C4-2B (cell line): ENCODE measurements around the gene PYGL.
A peak's percentile ranks its signal among the peaks of the same experiment; 100 is the strongest.

Experiments used
- H3K27ac ChIP-seq: fragments of 450-650 bp; 2 replicates; pipeline ENCODE4 v1.5.1; 2017
- ZFX ChIP-seq: fragments of 450-650 bp; IDR thresholded peaks from 2 replicates; pipeline ENCODE4 v1.6.1; 2017
- TF ChIP-seq, protein P1 (sequence below): fragments of 450-650 bp; conservative IDR thresholded peaks from 2 replicates; pipeline ENCODE4 v1.5.1; 2017; ENCODE audit warnings: mild to moderate bottlenecking

PYGL gene

DNA sequence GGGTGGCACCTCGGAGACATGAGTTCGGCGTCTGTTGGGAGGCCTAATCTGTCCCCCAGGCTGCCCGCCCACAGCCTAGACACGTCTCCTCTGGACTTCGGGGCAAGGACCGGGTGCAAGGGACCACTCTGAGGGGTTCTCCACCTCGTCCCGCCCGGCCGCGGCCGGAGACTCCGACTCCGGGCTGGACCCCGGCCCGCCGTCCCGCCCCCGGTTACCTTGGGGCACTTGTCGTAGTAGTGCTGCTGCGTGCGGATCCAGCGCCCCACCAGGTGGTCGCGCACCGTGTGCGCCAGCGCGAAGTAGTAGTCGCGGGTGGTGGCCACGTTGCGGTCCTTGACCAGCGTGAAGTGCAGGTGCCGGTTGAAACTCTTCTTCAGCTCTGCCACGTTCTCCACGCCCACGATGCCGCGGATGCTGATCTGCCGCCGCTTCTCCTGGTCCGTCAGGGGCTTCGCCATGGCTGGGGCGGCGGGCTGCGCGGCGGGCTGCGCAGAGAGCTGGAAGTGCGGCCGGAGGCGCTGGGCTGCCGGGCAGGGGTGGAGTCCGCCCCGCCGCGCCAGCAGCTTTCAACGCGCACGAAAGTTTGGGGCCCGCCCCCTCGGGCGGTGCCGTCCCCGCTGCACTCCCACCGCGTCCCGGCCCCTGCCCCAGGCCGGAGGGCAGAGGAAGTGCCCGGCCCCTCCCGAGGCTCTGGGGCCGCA is at the start of gene PYGL:
TSS of gene PYGL (minus strand) at position 541 of the 704 bp plus-strand sequence. CDS start at position 461, 80 bp downstream.
- TF ChIP-seq ZFX = no peak
- TF ChIP-seq, protein P1, sequence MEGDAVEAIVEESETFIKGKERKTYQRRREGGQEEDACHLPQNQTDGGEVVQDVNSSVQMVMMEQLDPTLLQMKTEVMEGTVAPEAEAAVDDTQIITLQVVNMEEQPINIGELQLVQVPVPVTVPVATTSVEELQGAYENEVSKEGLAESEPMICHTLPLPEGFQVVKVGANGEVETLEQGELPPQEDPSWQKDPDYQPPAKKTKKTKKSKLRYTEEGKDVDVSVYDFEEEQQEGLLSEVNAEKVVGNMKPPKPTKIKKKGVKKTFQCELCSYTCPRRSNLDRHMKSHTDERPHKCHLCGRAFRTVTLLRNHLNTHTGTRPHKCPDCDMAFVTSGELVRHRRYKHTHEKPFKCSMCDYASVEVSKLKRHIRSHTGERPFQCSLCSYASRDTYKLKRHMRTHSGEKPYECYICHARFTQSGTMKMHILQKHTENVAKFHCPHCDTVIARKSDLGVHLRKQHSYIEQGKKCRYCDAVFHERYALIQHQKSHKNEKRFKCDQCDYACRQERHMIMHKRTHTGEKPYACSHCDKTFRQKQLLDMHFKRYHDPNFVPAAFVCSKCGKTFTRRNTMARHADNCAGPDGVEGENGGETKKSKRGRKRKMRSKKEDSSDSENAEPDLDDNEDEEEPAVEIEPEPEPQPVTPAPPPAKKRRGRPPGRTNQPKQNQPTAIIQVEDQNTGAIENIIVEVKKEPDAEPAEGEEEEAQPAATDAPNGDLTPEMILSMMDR = no peak
- H3K27ac ChIP-seq = peak within 1 kb of the TSS; percentile 57

DNA sequence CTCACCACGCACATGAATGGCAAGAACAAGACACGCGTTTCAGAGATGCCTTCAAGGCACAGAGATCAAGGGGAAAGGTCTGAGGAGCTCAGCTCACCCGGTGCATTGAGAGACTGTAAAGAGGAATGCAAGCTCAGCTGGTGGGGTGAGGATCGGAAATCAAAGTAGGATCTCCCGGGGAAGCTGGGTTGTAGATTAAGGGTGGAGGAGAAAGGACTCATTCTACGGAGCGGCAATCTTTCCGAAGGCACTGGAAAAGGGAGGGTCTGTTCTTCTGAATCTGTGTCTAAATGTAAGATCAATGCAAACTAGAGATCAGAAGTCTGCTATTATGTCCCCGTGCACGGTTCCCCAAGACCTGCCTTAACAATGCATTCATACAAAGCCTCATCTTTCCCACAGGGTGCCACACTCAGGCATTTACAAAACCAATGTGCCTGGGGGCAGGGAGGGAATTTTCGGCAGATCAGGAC is 41.6 kb upstream of the PYGL start:
- no peak for TF ChIP-seq ZFX
- TF ChIP-seq, protein P1 = no peak
- H3K27ac ChIP-seq = no peak overlapping the region

DNA sequence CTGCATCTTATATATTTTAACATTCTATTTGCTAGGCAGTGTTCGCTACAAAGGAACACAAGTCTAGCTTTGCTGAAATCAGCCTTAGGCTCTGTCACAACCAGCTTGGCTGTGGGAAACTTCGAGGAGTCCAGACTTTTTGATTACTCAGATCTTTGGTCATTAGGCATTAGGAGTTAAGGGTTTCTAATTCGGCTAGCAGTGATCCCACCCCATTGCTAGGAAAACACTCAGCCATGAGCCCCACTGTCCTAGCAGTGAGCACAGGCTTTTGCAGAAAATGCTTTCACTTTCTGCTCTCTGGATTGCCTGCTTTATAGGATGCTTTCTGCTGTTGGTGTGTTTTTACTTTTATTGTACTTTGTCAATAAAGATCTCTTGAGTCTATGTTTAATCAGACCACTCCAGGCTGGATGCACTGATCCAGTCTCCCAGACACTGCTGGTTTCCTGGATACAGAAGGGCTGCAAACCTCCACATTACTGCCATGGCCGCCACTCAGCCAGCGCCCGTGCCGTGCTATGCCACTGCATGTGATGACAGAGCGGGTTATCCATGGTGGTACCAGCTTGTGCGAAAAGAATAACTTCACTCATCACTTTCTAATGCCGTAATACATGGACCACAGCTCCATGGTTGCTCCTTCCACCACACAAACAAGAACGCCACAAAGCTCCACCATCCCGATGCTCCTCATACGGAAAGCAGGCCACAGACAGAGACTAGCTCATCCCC is 41.0 kb upstream of the PYGL start:
- no peak overlapping the region for H3K27ac ChIP-seq
- TF ChIP-seq, protein P1 = no peak
- TF ChIP-seq ZFX = no peak

DNA sequence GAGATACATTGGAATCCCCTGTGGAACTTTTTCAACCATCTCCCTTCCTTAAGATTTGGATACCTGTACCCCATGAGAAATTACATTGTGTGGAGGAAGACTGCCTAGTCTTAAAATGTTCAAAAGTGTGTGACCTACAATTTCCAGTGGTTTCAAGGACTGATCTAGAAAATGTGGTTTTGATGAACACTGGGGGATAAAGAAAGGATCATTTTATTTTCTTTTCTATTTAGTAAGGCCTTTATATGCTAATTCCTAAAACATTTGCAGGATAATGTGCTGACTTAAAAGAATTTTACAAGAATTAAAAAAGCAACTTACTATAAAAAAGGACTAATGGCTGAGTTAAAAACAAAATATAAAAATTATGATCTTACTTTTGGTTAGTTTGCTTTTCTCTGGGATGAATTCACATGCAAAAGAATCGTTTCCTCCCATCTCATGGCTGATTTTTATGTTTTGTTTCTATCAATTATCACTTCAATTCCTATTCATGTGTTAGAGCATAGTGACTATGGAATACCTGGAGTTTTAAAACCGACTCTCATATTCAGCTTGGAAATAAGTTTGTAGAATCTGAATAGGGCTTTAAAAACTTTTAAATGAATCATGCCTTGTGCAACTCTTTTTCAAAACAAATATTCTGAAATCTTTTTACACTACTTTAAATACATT is 39.9 kb upstream of the PYGL start:
- TF ChIP-seq, protein P1 = no peak
- no peak for TF ChIP-seq ZFX
- H3K27ac ChIP-seq = no peak overlapping the region

DNA sequence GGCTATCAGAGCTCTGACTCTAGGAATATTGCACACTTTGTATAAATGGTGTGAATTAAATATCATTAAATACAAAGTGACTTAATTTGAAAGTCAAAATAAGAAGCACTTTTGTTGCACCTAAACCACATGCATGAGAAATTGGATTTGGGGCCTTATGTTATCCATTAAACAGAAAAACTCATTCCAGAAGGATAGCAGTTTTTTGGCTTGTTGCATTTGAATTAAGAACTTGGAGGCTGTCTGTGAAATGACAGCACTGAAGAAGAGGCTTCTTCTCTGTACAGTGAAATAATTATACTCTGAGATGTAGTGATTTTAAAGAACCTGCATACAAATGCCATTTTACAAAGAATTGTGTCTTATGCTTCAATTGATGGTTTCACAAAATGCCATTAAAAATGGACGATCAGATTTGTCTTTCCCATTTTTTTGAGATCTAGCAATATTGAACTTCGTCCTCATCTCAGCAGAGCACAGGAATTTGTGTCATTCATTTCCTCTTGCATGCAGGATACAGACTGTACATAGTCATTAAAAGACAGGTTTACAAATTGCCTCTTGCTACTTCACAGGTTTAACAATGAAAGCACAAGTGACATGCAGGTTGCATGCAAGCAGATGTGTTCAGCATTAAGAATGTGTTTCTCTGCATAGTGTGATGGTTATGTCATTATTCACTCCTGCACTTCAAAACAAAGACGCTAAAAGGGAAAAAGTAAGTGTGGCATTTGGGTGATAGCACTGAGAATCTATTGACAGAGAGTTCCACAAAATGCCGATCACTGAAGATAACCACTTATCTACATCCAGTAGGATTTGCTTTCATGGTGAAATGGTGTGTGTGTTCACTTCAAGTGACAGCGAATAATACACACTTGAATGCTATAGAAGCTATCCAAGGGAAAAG is 35.9 kb upstream of the PYGL start:
- no peak for TF ChIP-seq ZFX
- TF ChIP-seq, protein P1 = no peak
- no peak overlapping the region for H3K27ac ChIP-seq

DNA sequence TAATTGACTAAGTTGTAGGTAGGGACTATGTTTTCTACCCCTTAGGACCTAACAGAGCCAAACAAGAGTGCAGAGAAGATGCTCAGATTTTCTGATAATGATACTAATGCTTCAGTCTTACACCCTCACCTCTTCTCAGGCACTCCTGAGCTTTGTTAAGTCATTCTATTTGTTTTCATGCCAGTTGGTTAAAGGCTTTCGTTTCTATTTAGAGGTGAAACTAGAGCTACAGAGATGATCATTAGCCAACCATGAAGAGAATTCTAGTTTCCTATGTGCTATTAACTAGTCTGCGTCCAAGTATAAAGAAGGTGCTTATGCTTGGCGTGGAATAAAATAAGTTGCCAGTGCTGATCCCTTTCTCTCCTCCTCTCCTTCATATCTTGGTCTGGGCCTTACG is 34.6 kb upstream of the PYGL start:
- no peak overlapping the region for H3K27ac ChIP-seq
- TF ChIP-seq, protein P1 = no peak
- no peak for TF ChIP-seq ZFX
